GM19452 (cell line): ENCODE measurements around the gene SMYD4.
"Not testable (repeated sequence)": the region's sequence is repeated elsewhere in the genome, so short reads cannot be mapped to it uniquely, and the experiment has no call there.

Experiments used
- ATAC-seq: cut with Tn5 transposase; IDR thresholded peaks from one replicate; pipeline ENCODE4 v1.9.1; 2021; ENCODE audit not compliant: unreplicated experiment

The SMYD4 gene

GRCh38 chr17:1759529-1759928 lies 70.2 kb downstream of the SMYD4 start:
- ATAC-seq: no peak

GRCh38 chr17:1758807-1759206 lies 70.9 kb downstream of the SMYD4 start:
- no peak for ATAC-seq

GRCh38 chr17:1755827-1756262 lies 73.9 kb downstream of the SMYD4 start:
- ATAC-seq: no peak

GRCh38 chr17:1755252-1755826 lies 74.4 kb downstream of the SMYD4 start:
- ATAC-seq: no peak

GRCh38 chr17:1754430-1755112 lies 75.1 kb downstream of the SMYD4 start:
- no peak for ATAC-seq

GRCh38 chr17:1753767-1754429 lies 75.8 kb downstream of the SMYD4 start:
- no peak for ATAC-seq

GRCh38 chr17:1752425-1753262 lies 77.1 kb downstream of the SMYD4 start:
- ATAC-seq: no peak

- ATAC-seq: no peak
Measured at GRCh38 chr17:1750628-1751027, 79.1 kb downstream of the SMYD4 start.

- ATAC-seq: no peak
Measured at GRCh38 chr17:1746975-1747543, 82.6 kb downstream of the SMYD4 start.

- ATAC-seq: no peak
Measured at GRCh38 chr17:1745513-1746020, 84.1 kb downstream of the SMYD4 start.

- ATAC-seq: no peak
Measured at GRCh38 chr17:1744551-1745512, 84.9 kb downstream of the SMYD4 start.

- no peak for ATAC-seq
Measured at GRCh38 chr17:1743088-1743439, 86.6 kb downstream of the SMYD4 start.

- ATAC-seq: no peak
Measured at GRCh38 chr17:1742371-1743087, 87.2 kb downstream of the SMYD4 start, which contains the start of gene SERPINF2. Gene SERPINF2 (plus strand): TSS chr17:1742871. CDS start chr17:1744996, 2,125 bp downstream.

- not testable (repeated sequence) for ATAC-seq
Measured at GRCh38 chr17:1741899-1742298, 87.8 kb downstream of the SMYD4 start.

GRCh38 chr17:1737531-1738291 lies 92.0 kb downstream of the SMYD4 start:
- no peak for ATAC-seq

GRCh38 chr17:1736348-1737281 lies 93.1 kb downstream of the SMYD4 start:
- no peak for ATAC-seq

- no peak for ATAC-seq
Measured at GRCh38 chr17:1735834-1736347, 93.8 kb downstream of the SMYD4 start.
